ENCODE measurements around the gene NSG1.

The NSG1 gene

DNA sequence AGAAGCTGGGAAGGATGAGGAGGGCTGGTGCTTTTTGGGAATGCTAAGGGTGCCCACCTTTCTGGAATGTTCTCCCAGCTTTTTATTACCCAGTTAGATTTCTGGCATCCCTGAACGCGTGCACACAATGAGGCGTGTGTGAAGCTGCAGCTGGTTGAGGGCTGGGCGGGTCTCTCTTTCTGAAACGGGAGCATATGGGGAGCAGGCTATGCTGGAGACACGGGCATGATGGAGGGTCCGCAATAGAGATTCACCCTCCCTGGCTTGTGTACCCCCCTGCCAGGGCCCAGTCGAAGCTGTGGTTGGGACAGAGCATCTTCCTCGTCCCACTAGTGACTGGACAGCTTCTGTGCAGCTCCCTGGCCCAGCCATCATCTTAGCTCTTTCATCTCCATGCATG is 8.5 kb downstream of the NSG1 start:
- in situ Hi-C loops (cut with HindIII; ENCODE audit: low sequenced_read_pairs): no loop called here

DNA sequence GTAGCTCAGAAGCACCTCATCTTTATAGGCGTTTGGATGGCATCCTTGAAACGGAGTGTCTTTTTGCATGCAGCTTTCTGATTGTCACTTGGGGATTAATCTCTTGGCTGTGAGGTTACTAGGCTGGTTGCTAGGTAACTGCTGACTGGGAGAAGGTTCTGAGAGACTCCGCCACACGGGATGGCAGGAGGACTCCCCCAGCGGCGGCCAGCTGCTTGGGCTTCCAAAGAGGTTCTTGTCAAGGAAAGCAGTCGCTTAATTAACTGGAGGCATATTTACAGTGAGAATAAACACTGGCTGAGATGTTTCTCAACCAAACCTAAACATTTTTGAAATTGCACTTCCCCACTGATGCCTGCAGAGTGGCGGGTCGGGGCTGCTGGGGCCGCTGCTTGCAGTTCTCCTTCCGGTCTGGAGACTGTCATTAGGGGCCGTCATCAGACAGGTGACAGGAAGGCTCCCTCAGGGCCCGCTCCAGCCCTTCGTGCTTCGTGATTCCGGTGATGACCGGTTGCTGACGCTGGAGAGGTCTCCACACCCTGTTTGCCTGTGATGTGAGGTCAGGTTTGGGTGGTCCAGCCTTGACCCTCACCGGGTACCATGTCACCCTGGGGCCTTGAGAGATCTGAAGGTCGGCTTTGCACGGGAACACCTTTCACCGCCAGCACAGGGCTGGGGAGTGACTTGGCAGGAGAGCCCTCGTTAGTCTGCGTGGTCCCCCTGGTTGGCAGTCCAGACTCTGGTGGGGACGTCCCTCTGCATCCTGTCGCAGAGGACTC is 9.1 kb downstream of the NSG1 start:
- in situ Hi-C loops (cut with HindIII; ENCODE audit: low sequenced_read_pairs): no loop called here

DNA sequence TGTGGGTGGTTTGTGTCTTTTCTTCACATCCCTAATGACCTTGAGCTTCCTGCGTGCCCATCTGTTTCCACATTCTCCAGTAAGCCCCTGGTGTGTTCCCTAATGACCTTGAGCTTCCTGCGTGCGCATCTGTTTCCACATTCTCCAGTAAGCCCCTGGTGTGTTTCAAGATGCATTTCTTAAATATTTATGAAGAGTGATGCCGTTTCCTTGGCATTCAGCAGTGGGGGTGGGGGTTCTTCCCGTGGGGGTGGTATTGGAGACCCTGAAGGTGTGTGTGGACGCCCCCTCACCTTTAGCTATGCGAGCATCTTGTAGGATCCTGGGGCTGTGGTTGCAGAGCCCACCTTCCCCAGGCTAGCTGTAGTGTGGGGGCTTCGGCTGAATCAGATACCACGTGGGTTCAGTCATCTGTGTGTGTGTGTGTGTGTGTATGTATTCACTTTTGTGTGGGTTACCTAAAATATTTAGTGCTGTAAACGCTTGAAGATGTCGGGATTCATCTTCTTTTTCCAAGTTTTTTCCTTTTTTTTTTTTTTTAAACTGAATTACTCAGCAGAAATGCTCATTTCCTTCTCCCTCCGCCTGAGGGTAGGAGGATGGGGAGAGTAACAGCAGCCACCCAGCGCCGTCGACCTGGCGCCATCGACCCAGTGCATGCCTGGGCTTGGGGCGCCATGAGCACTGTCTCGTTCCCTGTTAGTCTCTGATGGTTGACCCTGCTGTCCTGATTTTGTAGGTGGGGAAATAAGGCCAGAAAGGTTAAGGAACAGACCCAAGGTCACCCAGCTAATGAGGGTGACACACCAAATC is 9.9 kb downstream of the NSG1 start:
- in situ Hi-C loops (cut with HindIII; ENCODE audit: low sequenced_read_pairs): no loop called here

DNA sequence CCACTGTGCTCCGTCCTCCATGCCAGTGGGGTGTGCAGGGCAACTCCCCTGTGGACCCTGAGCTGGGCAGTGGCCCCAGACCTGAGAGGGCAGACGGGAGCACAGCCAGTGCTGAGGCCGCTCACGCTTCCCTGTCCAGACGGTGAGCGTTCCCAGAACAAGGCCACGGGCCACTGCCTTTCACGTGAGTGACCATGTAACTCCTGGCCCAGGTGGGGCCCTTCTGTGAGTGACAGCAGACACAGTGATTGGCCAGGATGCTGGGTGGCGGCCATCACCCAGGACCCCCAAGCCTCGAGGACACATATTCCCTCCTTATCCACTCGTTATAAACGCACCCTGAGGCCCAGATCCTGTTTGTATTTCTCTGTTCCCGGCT is 10.5 kb downstream of the NSG1 start:
- in situ Hi-C loops (cut with HindIII; ENCODE audit: low sequenced_read_pairs): no loop called here

DNA sequence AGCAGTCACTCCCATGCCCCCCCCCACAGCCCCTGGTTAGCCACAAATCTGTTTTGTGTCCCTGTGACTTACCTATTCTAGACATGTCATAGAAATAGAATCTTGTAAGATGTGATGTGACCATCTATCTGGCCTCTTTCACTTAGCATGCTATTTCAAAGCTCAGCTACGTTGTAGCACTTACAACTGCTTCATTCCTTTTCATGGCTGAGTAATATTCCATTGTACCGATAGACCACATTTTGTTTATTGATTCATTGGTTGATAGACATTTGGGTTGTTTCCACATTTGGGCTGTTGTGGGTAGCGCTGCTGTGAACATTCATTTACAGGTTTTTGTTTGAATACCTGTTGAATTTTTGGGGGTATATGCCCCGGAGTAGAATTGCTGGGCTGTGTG is 11.5 kb downstream of the NSG1 start:
- in situ Hi-C loops (cut with HindIII; ENCODE audit: low sequenced_read_pairs): no loop called here

DNA sequence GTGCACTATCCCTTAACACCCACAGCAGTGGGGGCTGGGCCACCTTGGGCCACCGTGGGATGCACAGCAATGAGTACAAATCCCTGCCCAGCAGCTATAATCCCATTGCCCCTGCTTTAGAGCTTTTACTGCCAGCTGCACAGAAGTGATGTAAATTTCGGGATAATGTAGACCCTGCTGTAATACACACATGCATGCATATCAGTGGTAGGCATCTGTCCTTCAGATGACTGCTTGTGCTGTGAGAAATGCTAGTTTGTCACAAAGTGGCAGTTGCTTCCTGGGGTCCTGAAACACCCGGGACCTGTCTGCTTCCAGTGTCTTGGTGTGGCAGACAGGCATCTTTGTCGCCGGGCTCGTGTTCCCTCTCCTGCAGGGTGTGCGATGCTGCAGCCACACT is 14.1 kb downstream of the NSG1 start:
- in situ Hi-C loops (cut with HindIII; ENCODE audit: low sequenced_read_pairs): no loop called here

DNA sequence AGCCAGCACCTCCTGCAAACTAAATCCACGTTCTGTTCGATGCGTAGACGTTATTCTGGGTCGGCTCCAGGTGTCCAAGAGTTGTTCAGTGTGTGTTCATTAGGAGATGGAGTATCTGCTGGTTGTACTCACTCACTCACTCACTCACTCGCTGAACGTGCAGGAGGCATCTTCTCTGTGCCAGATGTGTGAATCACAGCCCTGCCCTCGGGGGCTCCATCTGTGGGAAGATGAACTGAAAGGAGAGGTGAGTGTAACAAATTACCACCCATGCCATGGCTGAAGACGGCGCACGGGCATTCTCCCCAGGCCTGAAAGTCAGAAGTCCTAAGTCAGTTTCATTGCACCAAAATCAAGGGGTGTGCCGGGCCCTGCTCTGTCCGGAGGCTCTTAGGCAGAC is 16.1 kb downstream of the NSG1 start:
- in situ Hi-C loops (cut with HindIII; ENCODE audit: low sequenced_read_pairs): no loop called here

DNA sequence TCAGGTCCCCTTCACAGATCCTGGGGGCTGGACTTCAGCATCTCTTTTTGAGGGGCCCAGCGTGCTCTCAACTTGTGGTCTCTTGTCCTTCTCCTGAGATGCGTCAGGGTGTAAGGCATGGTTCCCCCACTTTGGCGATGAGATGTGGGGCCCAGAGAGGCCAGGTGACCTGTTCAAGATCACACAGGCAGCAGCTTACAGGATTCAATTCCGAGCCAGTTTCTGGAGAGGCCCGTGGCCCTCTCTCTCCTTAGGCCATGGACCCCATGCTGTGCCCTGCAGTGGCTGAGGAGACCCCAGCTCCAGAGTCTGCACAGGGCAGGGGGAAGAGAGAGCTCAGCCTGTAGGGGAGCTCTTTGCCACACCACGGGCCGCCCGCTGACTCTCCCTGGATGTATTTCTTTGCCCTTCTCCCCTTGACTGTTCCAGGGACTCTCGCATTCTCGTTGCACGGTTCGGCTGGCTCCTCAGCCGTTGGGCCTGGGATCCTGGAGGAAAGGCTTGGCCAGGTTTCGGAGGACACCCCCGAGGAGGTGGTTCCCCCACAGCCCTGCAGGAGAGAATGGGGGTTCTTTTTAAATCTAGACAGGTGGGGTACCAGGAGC is 18.6 kb downstream of the NSG1 start:
- in situ Hi-C loops (cut with HindIII; ENCODE audit: low sequenced_read_pairs): no loop called here

DNA sequence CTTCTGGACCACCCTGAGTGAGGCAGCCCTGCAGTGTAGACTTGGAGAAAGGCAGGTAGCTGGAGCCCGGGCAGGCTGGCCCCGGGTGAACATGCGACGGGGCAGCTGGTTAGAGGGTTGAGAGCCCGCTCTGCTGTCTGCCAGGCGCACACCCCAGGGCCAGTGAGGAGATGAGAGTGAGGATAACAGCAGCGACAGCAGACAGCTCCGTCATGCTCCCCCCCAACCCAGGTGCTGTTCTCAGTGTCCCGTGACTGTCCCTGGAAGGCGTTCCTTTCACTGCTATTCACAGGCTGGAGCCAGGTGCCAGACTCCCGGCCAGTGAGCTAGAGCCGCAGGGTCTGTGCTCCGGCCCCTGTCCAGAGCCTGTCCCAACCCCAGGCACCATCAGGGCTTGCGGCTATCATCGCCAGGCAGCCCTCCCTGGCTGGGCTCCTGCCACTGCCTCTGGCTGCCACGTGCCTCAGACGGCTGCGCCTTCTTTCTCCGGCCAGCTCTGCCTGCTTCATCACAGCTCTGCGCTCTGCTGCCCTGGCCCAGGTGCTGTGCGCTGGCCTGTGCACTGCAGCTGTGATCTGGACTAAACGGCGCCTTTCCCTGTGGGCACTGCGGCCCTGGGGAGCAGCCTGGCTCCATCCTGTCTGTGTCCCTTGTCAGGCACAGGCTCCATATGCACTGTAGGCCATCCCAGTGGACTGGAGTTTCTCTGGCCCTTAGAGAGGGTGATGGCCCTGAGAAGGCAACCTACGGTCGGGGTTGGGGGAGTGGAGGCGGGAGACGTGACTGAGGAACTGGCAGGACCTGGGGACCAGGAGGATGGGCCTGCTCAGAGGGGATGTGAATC is 19.8 kb downstream of the NSG1 start:
- in situ Hi-C loops (cut with HindIII; ENCODE audit: low sequenced_read_pairs): no loop called here

DNA sequence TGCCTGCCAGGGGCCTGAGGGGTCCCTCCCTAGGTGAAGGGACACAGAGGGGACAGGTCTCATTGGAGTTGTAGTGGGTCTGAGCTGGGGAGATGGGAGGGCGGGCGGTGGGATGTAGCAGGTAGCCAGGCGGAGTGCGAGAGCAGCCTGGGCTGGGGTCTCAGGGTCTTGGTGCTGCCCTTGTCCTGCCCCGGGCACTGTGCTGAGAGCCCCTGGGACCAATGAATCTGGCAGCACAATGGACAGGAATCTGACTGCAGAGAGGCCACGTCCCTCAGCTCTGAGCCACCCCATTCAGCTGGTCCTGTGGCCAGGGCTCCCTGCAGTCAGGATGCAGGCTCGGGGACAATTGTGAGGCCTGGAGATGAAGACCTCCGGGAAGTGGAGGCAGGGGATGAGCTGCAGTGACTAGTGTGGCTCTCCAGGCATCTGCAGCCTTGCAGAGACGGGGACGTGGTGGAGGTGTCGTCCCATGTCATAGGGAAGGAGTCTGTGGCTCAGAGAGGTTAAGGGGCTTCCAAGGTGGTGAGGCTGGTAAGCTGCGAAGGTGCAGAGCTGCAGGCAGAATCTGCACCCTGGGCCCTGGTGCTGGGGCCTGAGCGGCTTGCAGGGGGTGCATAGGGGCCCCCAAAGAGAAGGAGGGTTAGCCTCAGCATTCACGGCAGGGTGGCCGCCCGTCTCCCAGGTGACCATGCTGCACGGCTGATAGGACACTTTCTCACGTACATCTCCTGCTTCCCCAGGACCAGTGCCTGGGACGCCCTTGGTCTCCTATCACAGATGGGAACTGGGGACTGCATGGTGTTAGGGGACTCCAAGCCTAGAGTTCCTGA is 20.6 kb downstream of the NSG1 start:
- in situ Hi-C loops (cut with HindIII; ENCODE audit: low sequenced_read_pairs): no loop called here

DNA sequence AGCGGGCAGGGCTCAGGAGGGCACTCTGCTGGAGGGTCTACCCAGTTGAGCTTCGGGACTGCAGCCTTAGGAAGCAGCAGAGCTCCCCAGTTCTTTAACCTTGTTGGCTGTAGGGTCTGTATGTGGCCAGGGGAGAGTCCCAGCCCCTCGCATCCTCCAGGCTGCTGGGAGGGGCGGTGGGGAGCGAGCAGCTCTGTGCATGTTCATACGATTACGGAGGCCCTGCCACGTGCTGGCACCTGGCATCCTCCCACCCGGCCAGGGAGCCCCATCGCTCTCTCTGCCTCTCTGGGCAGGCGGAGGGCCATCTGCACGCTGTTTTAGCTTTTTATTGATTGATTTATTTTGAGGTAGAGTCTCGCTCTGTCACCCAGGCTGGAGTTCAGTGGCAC is 21.2 kb downstream of the NSG1 start:
- in situ Hi-C loops (cut with HindIII; ENCODE audit: low sequenced_read_pairs): no loop called here

DNA sequence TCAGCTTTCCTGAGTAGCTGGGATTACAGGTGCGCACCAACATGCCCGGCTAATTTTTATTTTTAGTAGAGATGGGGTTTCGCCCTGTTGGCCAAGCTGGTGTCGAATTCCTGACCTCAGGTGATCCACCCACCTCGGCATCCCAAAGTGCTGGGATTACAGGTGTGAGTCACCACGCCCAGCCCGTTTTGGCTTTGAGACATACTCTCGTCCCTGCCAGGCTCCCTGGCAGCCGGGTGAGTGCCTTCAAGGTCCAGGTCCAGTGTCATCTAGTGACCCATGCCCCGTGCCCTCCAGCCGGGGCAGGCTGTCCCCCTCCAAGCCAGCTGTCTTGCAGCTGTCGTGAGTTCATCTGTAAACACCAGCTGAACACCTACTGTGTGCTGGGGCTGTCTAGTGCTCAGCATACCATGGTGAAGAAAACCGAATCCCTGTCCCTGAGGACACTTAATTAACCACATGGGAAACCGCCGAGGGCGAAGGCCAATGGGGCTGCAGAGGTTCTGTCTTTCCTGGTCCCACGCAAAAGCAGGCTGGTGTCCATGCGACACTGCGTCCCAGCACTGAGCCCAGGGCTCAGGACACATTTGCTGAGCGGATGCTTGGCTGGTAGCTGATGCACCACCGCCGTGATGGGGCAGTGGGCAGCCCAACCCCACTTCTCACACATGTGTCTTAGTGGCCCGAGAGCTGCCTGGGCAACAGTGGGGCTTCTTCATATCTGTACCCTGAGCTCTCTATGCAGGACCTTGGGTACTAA is 21.9 kb downstream of the NSG1 start:
- in situ Hi-C loops (cut with HindIII; ENCODE audit: low sequenced_read_pairs): no loop called here

DNA sequence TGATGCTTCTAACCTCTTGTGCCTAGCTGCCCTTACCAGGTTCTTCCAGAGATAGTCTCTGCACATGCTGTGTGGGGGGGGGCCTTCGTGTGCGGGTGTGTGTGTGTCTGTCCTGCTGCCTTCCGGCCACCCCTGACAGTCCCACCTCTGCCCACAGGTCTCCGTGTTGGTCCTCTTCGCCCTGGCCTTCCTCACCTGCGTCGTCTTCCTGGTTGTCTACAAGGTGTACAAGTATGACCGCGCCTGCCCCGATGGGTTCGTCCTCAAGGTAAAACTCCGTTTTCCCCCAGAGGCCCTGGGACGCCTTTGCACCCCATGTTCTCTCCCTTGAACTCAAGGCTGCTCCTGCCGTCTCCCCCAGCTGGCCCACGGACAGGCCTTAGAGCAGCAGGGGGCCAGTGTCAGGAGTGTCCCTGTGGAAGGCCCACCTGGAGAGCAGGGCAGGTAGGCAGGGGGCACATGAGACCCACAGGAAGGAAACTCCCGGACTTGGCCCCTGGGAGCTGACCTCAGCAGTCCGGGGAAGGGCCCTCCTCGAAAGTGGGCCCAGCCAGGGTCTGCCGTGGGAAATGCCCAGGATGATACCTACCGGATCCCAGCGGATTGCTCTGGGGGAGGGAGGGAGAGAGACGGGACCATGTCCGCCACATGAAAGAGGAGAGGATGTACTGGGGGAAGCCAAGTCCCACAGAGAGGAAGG is 22.7 kb downstream of the NSG1 start:
- in situ Hi-C loops (cut with HindIII; ENCODE audit: low sequenced_read_pairs): no loop called here

DNA sequence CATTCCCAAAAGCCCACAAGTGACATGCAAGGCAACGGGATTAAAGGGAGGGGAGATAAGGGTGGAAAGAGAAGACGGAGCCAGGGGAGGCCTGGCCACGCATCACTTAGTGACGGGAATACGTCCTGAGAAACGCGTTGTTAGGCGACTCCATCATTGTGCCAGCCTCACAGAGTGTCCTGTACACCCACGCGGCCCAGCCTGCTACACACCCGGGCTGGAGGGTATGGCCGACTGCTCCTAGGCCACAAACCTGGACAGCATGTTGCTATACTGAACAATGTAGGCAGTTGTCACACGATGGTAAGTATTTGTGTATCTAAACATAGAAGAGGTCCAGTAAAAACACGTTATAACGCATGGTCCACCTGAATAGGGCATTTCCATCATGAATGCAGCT is 23.4 kb downstream of the NSG1 start:
- in situ Hi-C loops (cut with HindIII; ENCODE audit: low sequenced_read_pairs): no loop called here

DNA sequence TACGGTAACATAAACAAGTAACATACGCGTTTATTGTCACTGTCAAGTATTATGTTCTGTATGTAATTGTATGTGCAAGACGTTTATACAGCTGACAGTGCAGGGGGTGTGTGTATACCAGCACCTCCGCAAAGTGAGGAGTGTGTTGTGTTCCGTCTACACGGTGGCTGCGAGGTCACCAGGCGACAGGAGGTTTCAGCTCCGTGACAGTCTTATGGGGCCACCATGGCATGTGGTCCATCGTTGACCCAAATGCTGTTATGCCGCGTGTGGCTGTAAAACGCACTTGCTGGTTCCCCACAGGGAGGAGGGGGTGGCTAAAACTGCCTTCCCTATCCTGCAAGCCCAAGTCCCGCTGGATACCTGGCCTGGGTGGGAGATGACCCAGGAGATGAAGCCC is 25.0 kb downstream of the NSG1 start:
- in situ Hi-C loops (cut with HindIII; ENCODE audit: low sequenced_read_pairs): no loop called here

DNA sequence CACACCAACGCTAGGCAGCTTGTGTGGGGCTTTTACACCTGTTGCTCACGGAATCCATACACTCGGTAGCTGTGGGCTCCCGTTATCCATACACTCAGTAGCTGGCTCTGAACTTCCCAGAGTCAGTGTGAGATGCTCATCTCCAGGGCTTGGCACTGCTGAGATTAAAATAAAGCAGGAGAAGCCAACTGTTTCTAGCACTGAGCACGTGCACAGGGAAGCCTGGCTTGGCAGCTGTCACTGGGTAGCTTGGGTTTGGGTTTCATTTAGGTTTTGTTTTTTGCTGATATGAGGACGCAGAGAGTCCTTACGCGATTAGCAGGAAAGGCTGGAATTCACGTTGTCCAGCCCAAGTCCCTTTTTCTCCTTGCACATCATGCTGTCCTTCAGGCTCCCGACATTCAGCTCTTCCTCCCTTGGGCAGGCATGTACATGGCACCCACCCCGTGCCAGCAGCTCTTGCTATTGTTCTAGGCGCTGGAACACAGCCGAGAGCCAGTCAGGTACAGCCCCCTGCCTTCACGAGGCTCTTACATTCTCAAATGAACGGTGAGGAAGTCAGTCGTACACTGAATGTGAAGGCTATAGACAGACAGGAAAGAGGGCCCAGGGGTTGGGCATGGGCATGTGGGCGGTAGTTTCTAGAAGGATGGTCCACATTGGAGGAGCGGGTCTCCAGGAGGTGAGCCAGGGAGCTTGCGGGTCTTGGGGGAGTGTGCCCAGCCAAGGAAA is 25.9 kb downstream of the NSG1 start:
- in situ Hi-C loops (cut with HindIII; ENCODE audit: low sequenced_read_pairs): no loop called here

DNA sequence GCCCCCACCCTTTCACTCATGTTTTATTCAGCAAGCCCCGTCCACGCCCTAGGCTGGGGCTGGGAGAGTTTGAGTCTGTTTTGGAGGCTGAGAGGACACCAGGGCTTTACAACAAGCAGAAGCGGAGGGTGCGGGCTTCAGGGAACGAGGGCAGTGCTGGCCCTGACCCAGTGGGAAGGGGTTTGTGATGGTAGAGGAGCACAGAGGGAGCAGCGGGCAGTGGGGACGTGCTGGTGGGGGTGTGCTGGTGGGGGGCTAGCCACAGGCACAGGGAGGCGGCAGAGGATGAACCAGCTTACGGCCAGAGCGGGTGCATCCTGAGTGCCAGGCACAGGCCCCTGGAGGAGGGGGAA is 26.4 kb downstream of the NSG1 start:
- in situ Hi-C loops (cut with HindIII; ENCODE audit: low sequenced_read_pairs): no loop called here

DNA sequence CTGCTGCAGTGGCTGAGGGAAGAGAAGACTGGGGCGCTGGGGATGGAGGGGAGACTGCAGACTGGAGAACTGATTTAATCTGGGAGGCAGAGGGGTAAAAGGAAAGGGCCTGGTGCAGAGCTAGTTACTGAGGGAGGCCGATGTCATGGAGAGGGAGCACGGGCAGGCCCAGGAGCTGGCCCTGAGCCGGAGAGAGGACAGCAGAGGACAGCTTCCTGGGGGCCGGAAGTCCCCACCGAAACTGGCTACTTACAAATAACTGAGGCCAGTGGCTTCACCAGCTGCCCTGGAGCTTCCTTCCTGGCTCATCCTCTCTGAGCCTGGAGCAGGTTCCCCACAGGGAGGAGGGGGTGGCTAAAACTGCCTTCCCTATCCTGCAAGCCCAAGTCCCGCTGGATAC is 26.9 kb downstream of the NSG1 start:
- in situ Hi-C loops (cut with HindIII; ENCODE audit: low sequenced_read_pairs): no loop called here
